GM03348 (cell line): Measurements from ENCODE around the gene LRRC27.
"Not testable (repeated sequence)": the region's sequence is repeated elsewhere in the genome, so short reads cannot be mapped to it uniquely, and the experiment has no call there.

Experiments
- DNase-seq: peaks from one replicate; pipeline ENCODE4 v3.0.0; 2012; ENCODE audit warnings: low spot score

The LRRC27 gene

GRCh38 chr10:132314881-132315280 lies 17.1 kb upstream of the LRRC27 start:
- DNase-seq = not testable (repeated sequence)

DNA sequence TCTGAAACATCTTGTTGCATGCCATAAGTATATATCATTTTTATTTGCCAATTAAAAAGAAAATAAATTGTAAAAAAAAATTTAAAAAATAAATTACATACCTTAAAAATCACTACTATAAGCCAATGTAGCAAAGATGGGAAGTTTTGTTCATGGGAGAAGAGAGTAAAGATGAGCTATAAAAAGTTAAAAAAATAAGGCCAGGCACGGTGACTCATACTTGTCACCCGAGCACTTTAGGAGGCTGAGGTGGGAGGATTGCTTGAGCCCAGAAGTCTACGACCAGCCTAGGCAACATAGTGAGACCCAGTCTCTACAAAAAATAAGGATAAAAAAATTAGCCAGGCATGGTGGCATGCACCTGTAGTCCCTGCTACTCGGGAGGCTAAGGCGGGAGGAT lies 15.9 kb upstream of the LRRC27 start:
- no peak for DNase-seq

GRCh38 chr10:132317477-132317876 lies 14.5 kb upstream of the LRRC27 start:
- not testable (repeated sequence) for DNase-seq

DNA sequence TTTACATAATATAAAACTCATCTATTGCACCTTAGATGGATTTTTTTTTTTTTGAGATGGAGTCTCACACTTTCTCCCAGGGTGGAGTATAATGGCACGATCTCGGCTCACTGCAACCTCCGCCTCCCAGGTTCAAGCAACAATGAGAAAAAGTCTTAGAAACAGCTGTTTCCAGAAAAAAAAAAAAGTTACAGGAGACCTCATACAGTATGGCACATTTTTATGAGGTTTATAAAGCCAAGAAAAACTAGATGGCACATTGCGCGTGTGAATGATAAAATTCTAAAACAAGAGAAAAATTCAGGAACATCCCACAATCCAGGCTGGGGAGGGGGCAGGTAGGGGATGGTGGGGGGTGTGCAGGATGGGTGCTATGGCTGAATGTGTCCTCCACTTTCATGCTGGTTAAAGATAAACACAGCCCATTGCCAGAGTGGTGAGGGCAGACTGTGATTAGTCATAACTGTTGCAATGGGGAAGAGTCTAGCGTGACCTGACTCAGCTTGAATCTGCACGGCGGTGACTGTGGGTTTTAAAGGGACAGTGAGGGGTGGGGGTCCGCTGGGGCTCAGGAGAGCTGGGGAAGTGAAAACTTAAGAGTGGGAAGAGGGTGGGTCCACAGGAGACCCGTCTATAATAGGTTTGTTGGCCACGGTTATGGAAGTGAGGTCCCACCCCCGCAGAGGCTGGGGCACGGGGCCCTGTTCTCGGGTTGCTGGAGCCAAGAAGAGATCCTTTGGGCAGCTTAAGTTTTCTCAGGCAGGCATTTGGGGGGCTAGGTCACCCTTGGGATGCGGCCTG lies 11.9 kb upstream of the LRRC27 start:
- peak; percentile 90 for DNase-seq

DNA sequence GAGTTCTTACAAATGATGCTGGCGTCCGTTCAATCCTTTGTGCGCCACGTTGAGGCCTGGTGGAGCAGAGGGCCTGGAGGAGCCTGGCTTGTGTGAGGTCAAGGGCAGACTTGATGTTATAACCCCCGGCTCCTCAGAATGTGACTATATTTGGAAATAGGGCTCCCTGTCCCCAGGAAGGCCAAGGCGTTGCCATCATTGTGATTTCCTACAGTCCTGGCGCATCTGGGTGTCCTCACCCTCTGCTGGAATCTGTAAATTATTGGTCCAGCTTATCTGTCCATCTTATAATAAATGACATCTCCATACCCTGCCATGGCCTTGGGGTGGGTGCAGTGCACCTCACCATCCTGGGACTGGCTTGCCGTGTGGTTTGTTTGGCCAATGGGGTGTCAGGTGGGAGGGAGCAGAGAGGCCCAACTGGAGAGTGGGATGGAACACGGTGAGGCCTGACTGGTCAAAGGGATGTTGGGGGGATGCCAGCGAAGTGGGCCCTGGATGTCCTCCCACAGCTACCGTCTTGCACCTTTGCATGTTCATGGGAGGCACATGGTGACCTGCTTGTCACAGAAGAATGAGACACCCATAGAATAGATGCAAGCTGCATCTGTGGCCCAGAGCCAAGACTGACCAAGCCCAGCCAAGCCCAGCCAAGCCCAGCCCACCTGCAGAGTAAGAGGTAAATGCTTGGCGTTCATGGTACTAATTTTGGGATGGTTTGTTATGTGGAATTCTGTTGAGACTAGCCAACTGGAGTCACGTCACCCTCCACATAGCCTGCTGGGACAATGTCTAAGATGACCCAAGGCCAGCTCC lies 11.1 kb upstream of the LRRC27 start:
- no peak for DNase-seq

GRCh38 chr10:132321726-132322125 lies 10.3 kb upstream of the LRRC27 start:
- DNase-seq = no peak

- peak; percentile 22 for DNase-seq
Measured at GRCh38 chr10:132322586-132323048, 9.4 kb upstream of the LRRC27 start.

DNA sequence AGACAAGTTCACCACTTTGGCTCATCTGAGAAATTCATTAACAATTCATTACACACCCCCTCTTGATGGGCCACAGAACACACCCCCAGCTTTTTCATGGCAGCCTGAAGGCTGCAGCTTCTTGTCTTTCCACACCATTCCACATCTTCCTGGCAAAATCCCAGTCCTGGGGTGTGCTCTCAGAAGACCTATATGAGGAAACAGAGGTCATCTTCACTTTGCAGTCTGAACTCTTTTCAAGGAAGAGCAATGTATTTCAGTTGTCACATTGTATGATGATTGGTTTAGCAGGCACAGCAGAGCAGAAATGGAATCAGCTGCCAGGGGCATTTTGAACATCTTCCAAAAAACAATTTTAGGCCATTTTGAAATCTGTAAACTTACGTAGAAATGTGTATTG lies 7.8 kb upstream of the LRRC27 start:
- DNase-seq = no peak

DNA sequence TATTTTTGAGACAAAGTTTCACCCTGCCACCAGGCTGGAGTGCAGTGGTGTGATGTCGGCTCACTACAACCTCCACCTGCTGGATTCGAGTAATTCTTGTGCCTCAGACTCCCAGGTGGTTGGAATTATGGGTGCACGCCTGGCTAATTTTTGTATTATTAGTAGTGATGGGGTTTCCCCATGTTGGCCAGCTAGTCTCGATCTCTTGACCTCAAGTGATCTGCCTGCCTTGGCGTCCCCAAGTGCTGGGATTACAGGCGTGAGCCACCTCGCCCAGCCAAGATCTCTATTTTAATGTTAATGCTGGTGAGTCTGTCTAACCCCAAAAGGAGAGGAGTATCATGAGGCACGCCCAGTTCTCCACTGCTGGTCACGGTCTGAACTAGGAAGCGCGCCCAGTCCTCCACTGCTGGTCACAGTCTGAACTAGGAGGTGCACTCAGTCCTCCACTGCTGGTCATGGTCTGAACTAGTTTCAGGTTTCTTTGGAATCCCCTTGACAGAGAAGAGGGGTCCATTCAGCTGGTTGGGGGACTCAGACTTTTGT lies 5.6 kb upstream of the LRRC27 start:
- no peak for DNase-seq

- DNase-seq = no peak
Measured at GRCh38 chr10:132326925-132327324, 5.1 kb upstream of the LRRC27 start.

GRCh38 chr10:132328106-132328505 lies 3.9 kb upstream of the LRRC27 start:
- DNase-seq = no peak

DNA sequence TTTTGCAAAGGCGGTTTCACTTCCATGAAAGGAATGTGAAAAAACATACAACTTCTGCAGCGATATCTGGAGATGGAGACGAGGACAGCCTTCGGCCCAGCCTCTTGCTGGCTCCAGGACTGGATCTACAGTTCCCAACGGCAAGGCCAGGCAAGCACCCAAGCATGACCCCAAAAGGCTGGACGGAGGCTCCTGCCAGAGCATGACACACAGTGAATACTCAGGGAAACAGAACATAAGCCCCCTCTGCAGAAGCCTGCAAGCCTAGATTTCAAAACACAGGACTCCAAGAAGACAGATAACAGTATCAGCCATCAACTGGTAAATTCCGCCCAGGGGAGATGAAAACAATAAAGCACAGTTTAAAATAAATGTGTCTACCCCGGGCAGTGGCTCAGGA lies 3.3 kb upstream of the LRRC27 start:
- no peak for DNase-seq

DNA sequence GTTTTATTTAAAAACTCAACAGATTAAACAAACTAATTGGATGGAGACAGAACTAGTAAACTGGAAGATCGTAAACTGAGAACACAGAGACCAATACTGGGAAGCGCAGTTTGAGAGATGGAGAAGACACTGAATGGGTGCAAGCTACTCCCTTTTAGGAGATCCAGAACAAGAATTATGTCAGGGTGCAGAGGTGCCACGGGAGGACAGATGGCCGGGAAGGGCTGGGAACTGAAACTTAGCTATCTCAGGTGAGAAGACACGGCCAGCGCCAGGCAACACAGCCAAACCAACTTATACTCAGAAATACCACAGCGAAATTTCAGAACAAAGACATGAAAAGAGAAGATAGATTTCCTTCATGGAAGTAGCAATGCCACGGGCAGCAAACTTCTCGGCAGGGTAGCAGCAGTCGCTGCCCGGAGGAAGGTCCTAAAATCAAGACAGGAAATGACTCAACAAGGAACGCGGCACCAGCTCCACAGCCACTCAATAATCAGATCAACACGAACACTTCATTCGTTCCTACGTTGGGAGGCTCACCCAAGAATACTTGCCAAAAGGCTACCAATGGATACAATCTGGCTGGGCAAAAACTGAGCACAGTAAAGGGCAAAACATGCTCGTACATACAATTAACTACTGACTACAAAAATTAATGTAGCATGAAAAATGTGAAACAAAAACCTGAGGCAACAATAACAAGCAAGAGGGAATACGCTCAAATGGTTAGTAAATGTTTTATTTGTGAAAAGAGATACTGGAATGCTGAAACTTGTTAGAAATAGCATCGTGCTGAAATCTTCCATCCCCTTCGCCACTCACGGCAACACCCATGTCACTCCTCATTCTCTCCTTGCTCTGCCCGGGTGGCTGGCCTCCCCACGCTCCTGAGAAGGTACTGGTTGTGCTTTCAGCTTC lies 2.2 kb upstream of the LRRC27 start:
- peak; percentile 66 for DNase-seq

GRCh38 chr10:132330486-132330833 lies 1.5 kb upstream of the LRRC27 start:
- no peak for DNase-seq

DNA sequence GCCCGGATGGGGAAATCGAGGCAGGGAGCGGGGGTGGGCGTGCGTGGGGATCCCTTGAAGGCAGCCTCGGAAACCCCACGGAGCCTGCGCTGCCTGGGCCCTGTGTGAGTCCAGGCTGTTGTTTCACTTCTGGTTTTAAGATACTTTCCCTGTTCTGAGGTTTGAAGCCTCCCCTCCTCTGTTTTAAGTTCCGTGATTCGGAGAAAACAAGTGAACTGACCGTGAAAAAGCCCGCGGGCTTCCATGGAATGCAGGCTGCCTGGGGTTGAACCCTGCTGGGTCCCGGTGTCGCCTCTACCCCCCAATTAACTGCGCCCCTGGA lies 401 bp downstream of the LRRC27 start:
- no peak for DNase-seq

DNA sequence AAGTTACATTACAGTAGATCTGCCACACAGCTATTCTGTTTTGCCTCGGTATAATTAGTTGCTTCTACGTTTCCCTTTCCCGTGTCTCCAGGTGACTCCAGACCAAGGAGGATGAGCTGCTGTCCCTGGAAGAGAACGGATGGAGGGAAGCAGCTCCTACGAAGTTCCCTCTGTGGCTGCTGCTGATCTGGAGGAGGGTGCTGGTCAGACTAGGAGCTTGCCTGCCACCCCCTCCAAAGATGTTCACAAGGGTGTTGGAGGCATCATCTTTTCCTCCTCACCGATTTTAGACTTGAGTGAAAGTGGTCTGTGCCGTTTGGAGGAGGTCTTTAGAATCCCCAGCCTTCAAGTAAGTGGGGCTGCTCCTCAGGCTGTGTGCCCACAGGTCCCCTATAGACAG lies 1.4 kb downstream of the LRRC27 start:
- DNase-seq = no peak

DNA sequence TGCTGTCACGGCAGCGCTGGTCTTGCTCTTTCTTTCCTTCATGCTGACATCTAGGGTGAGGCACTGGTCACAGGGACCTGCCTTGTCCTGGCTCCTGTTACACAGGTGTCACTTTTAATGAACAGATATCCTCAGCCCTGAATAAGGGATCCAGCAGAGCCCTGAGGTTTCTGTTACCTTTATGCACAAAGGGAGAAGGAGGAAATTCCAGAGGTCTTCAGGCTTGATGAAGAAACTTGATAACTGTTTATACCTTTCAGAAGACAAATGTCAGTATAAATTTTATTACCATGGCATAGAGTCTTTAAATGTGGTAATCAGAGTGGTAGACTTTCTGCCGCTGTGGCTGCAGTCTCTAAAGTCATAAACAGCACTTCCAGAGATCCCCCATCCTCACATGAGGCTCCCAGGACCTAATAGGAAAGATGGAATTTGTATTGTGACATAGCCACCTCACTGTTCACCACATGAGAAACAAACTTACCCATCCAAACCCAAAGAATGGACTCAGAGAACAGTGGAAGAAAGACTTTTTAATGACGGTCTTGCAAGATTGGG lies 2.7 kb downstream of the LRRC27 start:
- no peak for DNase-seq

GRCh38 chr10:132335189-132336063 lies 3.4 kb downstream of the LRRC27 start:
- DNase-seq = no peak

GRCh38 chr10:132336064-132336746 lies 4.2 kb downstream of the LRRC27 start:
- DNase-seq = no peak

DNA sequence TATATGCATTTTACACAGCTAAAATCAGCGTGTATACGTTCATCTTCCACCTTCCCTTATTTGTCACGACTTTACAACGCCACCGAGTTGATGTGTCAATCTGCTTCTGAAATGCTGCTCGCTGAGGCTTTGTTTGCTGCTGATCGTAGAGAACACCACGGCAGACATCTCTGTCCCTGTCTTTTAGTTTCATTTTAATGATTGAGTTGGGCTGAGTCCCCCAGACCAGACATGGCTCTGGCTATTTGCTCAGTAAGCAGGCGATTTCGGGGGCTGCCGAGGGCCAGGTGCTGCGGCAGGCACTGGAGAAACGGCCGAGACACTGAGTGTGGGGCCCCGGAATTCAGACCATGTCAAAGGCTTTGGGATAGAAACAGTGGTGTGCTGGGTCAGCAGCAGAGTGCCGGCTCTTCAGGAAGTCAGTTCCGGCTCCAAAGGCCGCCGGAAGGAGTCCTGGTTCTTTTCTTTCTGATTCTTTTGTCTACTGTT lies 5.0 kb downstream of the LRRC27 start:
- DNase-seq = no peak
